HEK293T (cell line): Measurements from ENCODE around the gene ACOXL.

Experiments
- FOXK2 ChIP-seq: fragments of 450-650 bp; IDR thresholded peaks from 2 replicates; pipeline ENCODE4 v1.6.1; 2016; ENCODE audit warnings: mild to moderate bottlenecking
- HDGF ChIP-seq: fragments of 450-650 bp; IDR thresholded peaks from 2 replicates; pipeline ENCODE4 v1.6.1; 2017; ENCODE audit warnings: antibody characterized with exemption, borderline replicate concordance
- L3MBTL2 ChIP-seq: fragments of 450-650 bp; conservative IDR thresholded peaks from 2 replicates; pipeline ENCODE4 v1.6.1; 2016; ENCODE audit warnings: mild to moderate bottlenecking
- SP1 ChIP-seq: fragments of 450-650 bp; IDR thresholded peaks from 2 replicates; pipeline ENCODE4 v1.6.1; 2017
- SUZ12 ChIP-seq: fragments of 450-650 bp; IDR thresholded peaks from 2 replicates; pipeline ENCODE4 v1.6.1; 2016; ENCODE audit warnings: mild to moderate bottlenecking

DNA sequence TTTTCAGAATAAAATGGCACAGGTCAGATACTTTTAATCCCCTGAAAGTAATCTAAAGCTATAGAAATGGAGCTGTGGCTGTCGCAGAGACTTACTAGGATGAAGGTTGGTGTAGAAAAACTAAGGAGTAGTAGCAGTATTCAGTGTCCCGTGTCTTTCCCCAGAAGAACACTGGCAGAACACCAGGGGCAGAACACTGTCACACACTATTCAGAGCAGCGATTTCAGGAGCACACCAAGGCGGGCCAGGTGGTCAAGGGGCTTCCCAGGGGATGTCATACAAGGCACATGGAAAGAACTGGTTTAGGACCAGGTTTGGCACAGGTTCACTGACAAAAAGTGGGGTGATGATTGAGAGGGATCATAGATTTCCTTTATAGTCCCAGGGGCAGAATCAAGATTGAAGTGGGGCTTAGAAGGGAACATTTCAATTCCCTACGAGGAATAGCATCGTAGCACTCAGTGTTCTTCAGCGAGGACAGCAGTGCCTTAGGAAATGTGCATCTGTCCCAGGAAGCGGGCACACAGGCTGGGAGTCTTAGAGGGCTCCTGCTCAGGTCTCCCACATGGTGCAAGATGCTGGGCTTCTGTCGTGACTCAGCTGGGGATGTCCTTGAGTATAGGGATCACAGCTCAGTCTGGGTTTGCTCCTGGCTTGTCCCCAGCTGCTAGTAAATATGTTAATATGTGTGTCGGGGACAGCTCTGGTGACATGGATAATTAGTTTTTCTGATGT is 410.9 kb downstream of the ACOXL start:
- TF ChIP-seq SP1 (no peak), L3MBTL2 (no peak), FOXK2 (no peak), SUZ12 (no peak), HDGF (no peak)
